Muscle of leg (tissue), 11 donors: ENCODE results near the gene CFAP92. TPM values are rescaled to one million over a fixed set of nuclear protein-coding genes. Genes with fewer than 3 reads are reported as not detected.
A peak's percentile ranks its signal among the peaks of the same experiment; 100 is the strongest.

Experiments used
- DNase-seq: peaks from one replicate; pipeline ENCODE4 v3.0.0; 2013
- H3K27ac ChIP-seq: one replicate; pipeline ENCODE4 v1.5.1; 2013; ENCODE audit warnings: mild to moderate bottlenecking, low read length, control low read depth
- H3K27me3 ChIP-seq: one replicate; pipeline ENCODE4 v1.6.1; 2013; ENCODE audit warnings: low read length; ENCODE audit not compliant: control insufficient read depth, insufficient read depth
- H3K36me3 ChIP-seq: one replicate; pipeline ENCODE4 v1.6.1; 2013; ENCODE audit warnings: low read length; ENCODE audit not compliant: control insufficient read depth, insufficient read depth
- H3K4me1 ChIP-seq: one replicate; pipeline ENCODE4 v1.6.1; 2013; ENCODE audit warnings: low read length; ENCODE audit not compliant: control insufficient read depth, insufficient read depth
- H3K4me3 ChIP-seq: one replicate; pipeline ENCODE4 v1.5.1; 2013; ENCODE audit warnings: low read length, control low read depth
- H3K9me3 ChIP-seq: replicated peaks from 2 replicates; pipeline ENCODE4 v1.6.1; 2013; ENCODE audit warnings: low read depth, low read length; ENCODE audit not compliant: control insufficient read depth
- WGBS: methylation state at CpG from one replicate; pipeline ENCODE4 v1.1.5; 2013; ENCODE audit warnings: missing lambda C conversion rate; ENCODE audit not compliant: insufficient coverage; 5-methylcytosine and 5-hydroxymethylcytosine counted together
- polyA plus RNA-seq, 8 donors: library from polyadenylated mRNA; unstranded; fragments of 120-200 nt; gene quantifications; one replicate each; pipeline versions ENCODE4 v1.2.1 to v1.2.3, GENCODE V29; 2013; ENCODE audit warnings: inconsistent platforms in 1 of 8, low replicate concordance in 1 of 8; ENCODE audit not compliant: insufficient read length in 8 of 8, insufficient read depth in 1 of 8
- total RNA-seq: library from RNA; stranded (reverse); fragments of 120-200 nt; gene quantifications from one replicate; pipeline ENCODE4 v1.2.4, GENCODE V29; 2013

Gene CFAP92
- total and polyA plus RNA-seq, 9 donors: 0.27 to 1.1 (median 0.57) TPM

- H3K27ac ChIP-seq: no peak overlapping the region
- 80% methylated on average over 2 of the region's 5 CpGs for WGBS
- peaks cover 13% of the 10 kb centered on the region for H3K4me1 ChIP-seq
- no peaks in the 10 kb centered on the region for H3K36me3 ChIP-seq
- H3K4me3 ChIP-seq: no peak overlapping the region
- no peak for DNase-seq
- peaks cover 75% of the 10 kb centered on the region for H3K27me3 ChIP-seq
- H3K9me3 ChIP-seq: no peaks in the 10 kb centered on the region
Observed at GRCh38 chr3:128999102-128999501, 5.2 kb upstream of the CFAP92 start.

GRCh38 chr3:128998561-128998960 is 4.7 kb upstream of the CFAP92 start:
- Histone ChIP-seq H3K27me3 (peaks cover 76% of the 10 kb centered on the region), H3K36me3 (no peaks in the 10 kb centered on the region), H3K4me1 (peaks cover 15% of the 10 kb centered on the region), H3K4me3 (no peak overlapping the region), H3K27ac (no peak overlapping the region), H3K9me3 (no peaks in the 10 kb centered on the region)
- no CpG with 5 or more reads among the region's 3 CpGs for WGBS
- DNase-seq: no peak

GRCh38 chr3:128997486-128998133 is 3.7 kb upstream of the CFAP92 start:
- H3K4me1 ChIP-seq: peaks cover 18% of the 10 kb centered on the region
- H3K4me3 ChIP-seq: no peak overlapping the region
- DNase-seq: no peak
- H3K9me3 ChIP-seq: no peaks in the 10 kb centered on the region
- H3K36me3 ChIP-seq: no peaks in the 10 kb centered on the region
- WGBS: no CpG with 5 or more reads among the region's 4 CpGs
- H3K27ac ChIP-seq: no peak overlapping the region
- H3K27me3 ChIP-seq: peaks cover 76% of the 10 kb centered on the region

GRCh38 chr3:128996726-128997125 is 2.9 kb upstream of the CFAP92 start:
- DNase-seq: no peak
- H3K27me3 ChIP-seq: peaks cover 69% of the 10 kb centered on the region
- H3K36me3 ChIP-seq: no peaks in the 10 kb centered on the region
- H3K4me3 ChIP-seq: no peak overlapping the region
- no peaks in the 10 kb centered on the region for H3K9me3 ChIP-seq
- no peak overlapping the region for H3K27ac ChIP-seq
- 76% methylated on average over 5 of the region's 5 CpGs for WGBS
- H3K4me1 ChIP-seq: peaks cover 18% of the 10 kb centered on the region

- Histone ChIP-seq H3K9me3 (no peaks in the 10 kb centered on the region), H3K27ac (no peak overlapping the region), H3K27me3 (peaks cover 63% of the 10 kb centered on the region), H3K36me3 (no peaks in the 10 kb centered on the region), H3K4me3 (no peak overlapping the region), H3K4me1 (peaks cover 18% of the 10 kb centered on the region)
- no CpG with 5 or more reads among the region's 1 CpG for WGBS
- DNase-seq: no peak
Observed at GRCh38 chr3:128996200-128996599, 2.3 kb upstream of the CFAP92 start.

- Histone ChIP-seq H3K27ac (no peak overlapping the region), H3K9me3 (no peaks in the 10 kb centered on the region), H3K27me3 (peaks cover 59% of the 10 kb centered on the region), H3K4me1 (peaks cover 15% of the 10 kb centered on the region), H3K36me3 (no peaks in the 10 kb centered on the region), H3K4me3 (no peak overlapping the region)
- DNase-seq: no peak
- WGBS: no CpG with 5 or more reads among the region's 1 CpG
Observed at GRCh38 chr3:128995737-128996136, 1.9 kb upstream of the CFAP92 start.

- 84% methylated on average over 18 of the region's 19 CpGs for WGBS
- no peak for DNase-seq
- Histone ChIP-seq H3K36me3 (no peaks in the 10 kb centered on the region), H3K27me3 (peaks cover 50% of the 10 kb centered on the region), H3K4me1 (peaks cover 13% of the 10 kb centered on the region), H3K4me3 (no peak overlapping the region), H3K27ac (no peak overlapping the region), H3K9me3 (no peaks in the 10 kb centered on the region)
Observed at GRCh38 chr3:128994581-128995546, 988 bp upstream of the CFAP92 start.

GRCh38 chr3:128994173-128994512 is 267 bp upstream of the CFAP92 start:
- Histone ChIP-seq H3K27ac (no peak overlapping the region), H3K4me3 (peak overlapping the region; percentile 31)

GRCh38 chr3:128992926-128993460 is 883 bp downstream of the CFAP92 start:
- DNase-seq: no peak
- Histone ChIP-seq H3K4me3 (no peak overlapping the region), H3K4me1 (peaks cover 13% of the 10 kb centered on the region), H3K36me3 (no peaks in the 10 kb centered on the region), H3K9me3 (no peaks in the 10 kb centered on the region), H3K27ac (no peak overlapping the region), H3K27me3 (peaks cover 42% of the 10 kb centered on the region)
- WGBS: 29% methylated on average over 16 of the region's 20 CpGs

More at GRCh38 chr3:128994173-128994512, 267 bp upstream of the CFAP92 start:
- no peak for DNase-seq
- H3K4me1 ChIP-seq: peaks cover 13% of the 10 kb centered on the region
- 0% methylated on average over 6 of the region's 13 CpGs for whole genome bisulfite sequencing
- no peaks in the 10 kb centered on the region for H3K9me3 ChIP-seq
- H3K36me3 ChIP-seq: no peaks in the 10 kb centered on the region
- H3K27me3 ChIP-seq: peaks cover 45% of the 10 kb centered on the region

GRCh38 chr3:128991355-128991895 is 2.5 kb downstream of the CFAP92 start:
- WGBS: 83% methylated on average over 10 of the region's 18 CpGs
- H3K27ac ChIP-seq: no peak overlapping the region
- H3K36me3 ChIP-seq: no peaks in the 10 kb centered on the region
- no peaks in the 10 kb centered on the region for H3K9me3 ChIP-seq
- peaks cover 35% of the 10 kb centered on the region for H3K27me3 ChIP-seq
- no peak for DNase-seq
- no peak overlapping the region for H3K4me3 ChIP-seq
- peaks cover 13% of the 10 kb centered on the region for H3K4me1 ChIP-seq
